ENCODE results near the gene GATAD2A. TPM values are rescaled to one million over a fixed set of nuclear protein-coding genes. Genes with fewer than 3 reads are reported as not detected.
A peak's percentile ranks its signal among the peaks of the same experiment; 100 is the strongest.

GATAD2A gene
- total RNA-seq, 1 donor from 2014 or later, result 82.6 TPM

DNA sequence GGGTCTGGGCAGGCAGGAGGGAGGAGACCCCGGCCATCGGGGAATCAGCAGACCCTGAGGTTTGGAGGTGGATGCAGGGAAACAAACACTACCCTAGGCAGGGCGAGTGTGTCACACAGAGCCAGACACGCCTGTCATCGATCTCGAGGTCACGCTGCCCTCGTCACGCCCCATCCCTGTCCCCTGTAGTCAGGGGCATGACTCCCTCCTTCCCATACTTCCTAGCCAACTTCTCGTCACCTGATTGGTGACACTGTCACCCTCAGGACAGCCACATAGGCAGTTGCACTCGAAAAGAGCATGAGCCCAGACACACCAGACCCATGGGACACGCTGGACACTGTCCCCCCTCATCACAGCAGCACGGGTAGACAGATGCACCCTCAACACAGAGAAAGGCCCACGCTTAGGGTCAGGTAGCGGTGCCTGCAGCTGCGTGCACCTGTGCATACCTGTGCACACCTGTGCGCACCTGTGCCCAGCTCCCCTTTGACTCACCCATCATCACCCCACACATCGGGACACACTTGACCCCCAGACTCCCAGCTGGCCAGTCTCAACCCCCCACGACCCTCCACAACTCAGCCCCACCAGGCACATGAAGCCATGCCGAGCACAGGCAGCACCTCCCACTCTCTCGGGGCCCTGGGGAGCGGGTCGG lies 144.5 kb downstream of the GATAD2A start:
- DNase-seq (ENCODE audit: low spot score), result peak; percentile 78
- Mint-ChIP-seq H3K27me3 (ENCODE audit: low read depth) (peaks cover 2% of the 10 kb centered on the region), H3K4me3 (ENCODE audit: unreplicated experiment) (no peak overlapping the region)

DNA sequence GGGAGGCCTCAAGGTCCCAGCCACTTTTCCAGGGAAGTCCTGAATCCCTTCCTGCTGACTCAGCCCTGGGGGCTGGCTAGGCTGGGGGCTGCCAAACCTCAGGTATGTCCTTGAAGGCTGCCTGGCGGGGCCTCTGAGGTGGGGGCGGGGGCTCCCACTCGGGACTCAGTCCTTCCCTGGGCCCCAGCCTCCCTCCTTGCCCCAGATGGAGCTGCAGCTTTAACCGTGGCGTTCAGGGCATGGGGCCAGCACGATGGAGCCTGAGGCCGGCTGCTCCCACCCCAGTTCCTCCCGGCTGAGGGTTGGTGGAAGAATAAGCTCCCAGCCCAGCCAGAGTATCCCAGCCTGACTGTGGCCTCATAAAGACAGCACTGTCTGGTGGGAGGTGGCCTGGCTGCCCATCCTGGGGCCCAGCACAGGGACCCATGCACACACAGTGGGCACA lies 145.0 kb downstream of the GATAD2A start:
- Mint-ChIP-seq H3K4me3 (ENCODE audit: unreplicated experiment) (no peak overlapping the region), H3K4me1 (ENCODE audit: low read depth) (peaks cover 38% of the 10 kb centered on the region), H3K27me3 (ENCODE audit: low read depth) (peaks cover 2% of the 10 kb centered on the region), H3K9me3 (ENCODE audit: low read depth) (no peaks in the 10 kb centered on the region), H3K36me3 (ENCODE audit: low read depth) (no peaks in the 10 kb centered on the region), H3K27ac (ENCODE audit: unreplicated experiment) (no peak overlapping the region)
- TF ChIP-seq, protein P1, sequence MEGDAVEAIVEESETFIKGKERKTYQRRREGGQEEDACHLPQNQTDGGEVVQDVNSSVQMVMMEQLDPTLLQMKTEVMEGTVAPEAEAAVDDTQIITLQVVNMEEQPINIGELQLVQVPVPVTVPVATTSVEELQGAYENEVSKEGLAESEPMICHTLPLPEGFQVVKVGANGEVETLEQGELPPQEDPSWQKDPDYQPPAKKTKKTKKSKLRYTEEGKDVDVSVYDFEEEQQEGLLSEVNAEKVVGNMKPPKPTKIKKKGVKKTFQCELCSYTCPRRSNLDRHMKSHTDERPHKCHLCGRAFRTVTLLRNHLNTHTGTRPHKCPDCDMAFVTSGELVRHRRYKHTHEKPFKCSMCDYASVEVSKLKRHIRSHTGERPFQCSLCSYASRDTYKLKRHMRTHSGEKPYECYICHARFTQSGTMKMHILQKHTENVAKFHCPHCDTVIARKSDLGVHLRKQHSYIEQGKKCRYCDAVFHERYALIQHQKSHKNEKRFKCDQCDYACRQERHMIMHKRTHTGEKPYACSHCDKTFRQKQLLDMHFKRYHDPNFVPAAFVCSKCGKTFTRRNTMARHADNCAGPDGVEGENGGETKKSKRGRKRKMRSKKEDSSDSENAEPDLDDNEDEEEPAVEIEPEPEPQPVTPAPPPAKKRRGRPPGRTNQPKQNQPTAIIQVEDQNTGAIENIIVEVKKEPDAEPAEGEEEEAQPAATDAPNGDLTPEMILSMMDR (IDR thresholded peaks at IDR 0.05), result no peak
- DNase-seq (ENCODE audit: low spot score), result peak; percentile 83

More for the DNA sequence above, 144.5 kb downstream of the GATAD2A start:
- TF ChIP-seq, protein P1 (IDR thresholded peaks at IDR 0.05), result no peak
- H3K9me3 Mint-ChIP-seq (ENCODE audit: low read depth), result no peaks in the 10 kb centered on the region
- H3K4me1 Mint-ChIP-seq (ENCODE audit: low read depth), result peaks cover 38% of the 10 kb centered on the region
- no peak overlapping the region for H3K27ac Mint-ChIP-seq (ENCODE audit: unreplicated experiment)
- no peaks in the 10 kb centered on the region for H3K36me3 Mint-ChIP-seq (ENCODE audit: low read depth)

DNA sequence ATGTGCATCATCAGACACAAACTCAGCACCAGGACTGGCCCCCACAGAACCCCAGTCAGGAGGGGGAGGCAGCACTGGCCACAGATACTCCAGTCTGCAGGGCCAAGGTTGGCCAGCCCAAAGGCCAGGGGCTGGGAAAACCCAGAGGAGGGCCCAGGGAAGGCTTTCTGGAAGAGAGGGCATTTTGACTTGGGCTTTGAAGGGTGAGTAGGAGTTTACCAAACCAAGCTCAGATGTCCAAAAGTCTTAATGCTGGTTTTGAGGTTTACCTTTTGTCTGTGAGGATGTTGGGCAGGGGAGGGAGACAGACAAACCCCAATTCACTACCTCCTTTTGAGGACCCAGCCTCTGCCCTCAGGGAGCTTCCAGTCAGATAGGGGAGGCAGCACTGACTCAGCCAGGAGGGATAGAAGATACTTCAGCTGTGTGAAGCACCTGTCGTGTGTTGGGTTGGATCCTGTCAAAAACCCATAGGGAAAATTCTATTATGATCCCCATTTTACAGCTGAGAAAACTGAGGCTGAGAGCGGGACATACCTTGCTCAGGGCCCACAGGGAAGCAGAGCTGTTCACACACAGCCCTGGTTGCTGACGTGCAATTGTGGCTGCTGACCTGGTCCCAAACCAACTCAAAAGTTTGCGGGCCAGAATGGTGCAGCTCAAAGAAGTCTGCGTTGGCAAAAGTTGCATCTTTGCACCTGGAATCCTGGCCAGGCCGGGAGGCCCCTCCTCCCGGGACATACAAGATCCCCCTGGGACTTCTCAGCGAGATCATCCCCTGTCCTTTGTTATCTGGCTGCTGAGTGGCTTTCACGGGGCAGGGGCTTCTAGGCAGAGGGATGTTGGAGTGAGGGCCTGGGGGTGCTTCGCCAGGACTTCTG lies 145.7 kb downstream of the GATAD2A start:
- Mint-ChIP-seq H3K9me3 (ENCODE audit: low read depth) (no peaks in the 10 kb centered on the region), H3K4me1 (ENCODE audit: low read depth) (peaks cover 38% of the 10 kb centered on the region), H3K27me3 (ENCODE audit: low read depth) (peaks cover 2% of the 10 kb centered on the region), H3K4me3 (ENCODE audit: unreplicated experiment) (no peak overlapping the region), H3K27ac (ENCODE audit: unreplicated experiment) (peak overlapping the region; percentile 63), H3K36me3 (ENCODE audit: low read depth) (no peaks in the 10 kb centered on the region)
- DNase-seq (ENCODE audit: low spot score), result no peak
- TF ChIP-seq, protein P1 (IDR thresholded peaks at IDR 0.05), result no peak

DNA sequence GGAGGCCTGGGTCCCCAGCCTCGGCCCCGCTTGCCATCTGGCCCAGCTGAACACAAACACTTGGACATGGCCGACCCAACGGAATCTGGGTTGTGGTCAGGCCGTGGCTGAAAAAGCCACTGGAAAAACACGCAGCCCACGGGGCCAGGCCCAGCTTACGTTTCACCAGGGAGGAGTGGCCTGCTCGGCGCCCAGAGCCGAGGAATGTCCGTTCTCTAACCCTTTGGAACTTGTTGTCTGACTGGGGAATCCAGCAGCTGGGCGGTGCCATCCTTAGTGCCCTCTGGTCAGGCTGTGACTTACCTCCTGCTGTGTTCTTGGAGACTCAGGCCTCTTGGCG lies 146.3 kb downstream of the GATAD2A start:
- peak overlapping the region; percentile 81 for H3K27ac Mint-ChIP-seq (ENCODE audit: unreplicated experiment)
- no peak overlapping the region for H3K4me3 Mint-ChIP-seq (ENCODE audit: unreplicated experiment)
- DNase-seq (ENCODE audit: low spot score), result no peak
- H3K4me1 Mint-ChIP-seq (ENCODE audit: low read depth), result peaks cover 38% of the 10 kb centered on the region
- no peaks in the 10 kb centered on the region for H3K36me3 Mint-ChIP-seq (ENCODE audit: low read depth)
- H3K9me3 Mint-ChIP-seq (ENCODE audit: low read depth), result no peaks in the 10 kb centered on the region
- peaks cover 2% of the 10 kb centered on the region for H3K27me3 Mint-ChIP-seq (ENCODE audit: low read depth)
- TF ChIP-seq, protein P1 (IDR thresholded peaks at IDR 0.05), result no peak

DNA sequence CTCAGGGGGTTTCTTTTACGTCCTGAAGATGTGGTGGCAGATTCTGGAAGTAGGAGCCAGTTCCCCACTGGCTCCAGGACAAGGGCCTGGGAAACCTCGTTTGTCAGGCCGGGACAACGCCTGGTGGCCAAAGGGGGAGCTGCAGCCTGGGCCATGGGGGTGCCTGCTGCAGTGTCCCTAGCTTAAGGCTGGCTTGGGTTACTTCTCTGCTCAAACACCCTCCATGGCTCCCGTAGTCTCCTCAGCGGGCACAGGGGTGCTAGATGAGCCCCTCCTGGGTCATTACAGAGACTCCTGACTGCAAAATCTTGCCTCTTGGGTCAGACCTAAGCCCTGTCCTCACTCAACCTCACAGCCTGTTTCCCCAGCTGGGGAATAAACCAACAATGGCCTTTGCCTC lies 147.3 kb downstream of the GATAD2A start:
- no peaks in the 10 kb centered on the region for H3K9me3 Mint-ChIP-seq (ENCODE audit: low read depth)

More for the DNA sequence above, 147.3 kb downstream of the GATAD2A start:
- Mint-ChIP-seq H3K27me3 (ENCODE audit: low read depth) (peaks cover 2% of the 10 kb centered on the region), H3K27ac (ENCODE audit: unreplicated experiment) (no peak overlapping the region), H3K4me3 (ENCODE audit: unreplicated experiment) (no peak overlapping the region), H3K36me3 (ENCODE audit: low read depth) (no peaks in the 10 kb centered on the region), H3K4me1 (ENCODE audit: low read depth) (peaks cover 38% of the 10 kb centered on the region)
- DNase-seq (ENCODE audit: low spot score), result no peak
- TF ChIP-seq, protein P1 (IDR thresholded peaks at IDR 0.05), result peak; percentile 76
